Neural cell (in vitro differentiated cells): Measurements from ENCODE around the gene KCND2. TPM values are rescaled to one million over a fixed set of nuclear protein-coding genes. Genes with fewer than 3 reads are reported as not detected.

ENCODE experiments used
- H2AFZ ChIP-seq: fragments of 200-600, 300-800 bp; sonication (generic), shearing (Covaris generic); 2 replicates; pipeline ENCODE4 v1.6.0; 2014; ENCODE audit warnings: low read depth, mild to moderate bottlenecking, antibody characterized with exemption, low read length, moderate library complexity
- H3F3A ChIP-seq: fragments of 200-600 bp; shearing (Covaris generic); 2 replicates; pipeline ENCODE4 v1.6.1; 2016; ENCODE audit warnings: mild to moderate bottlenecking, moderate library complexity, mixed read lengths, antibody characterized with exemption, low read length; ENCODE audit not compliant: insufficient read depth, poor library complexity, severe bottlenecking
- H3K27ac ChIP-seq: fragments of 200-600, 300-800 bp; sonication (generic), shearing (Covaris generic); 2 replicates; pipeline ENCODE4 v1.5.1; 2014; ENCODE audit warnings: mild to moderate bottlenecking, low read length, moderate library complexity
- H3K27me3 ChIP-seq: fragments of 300-800, 200-600 bp; sonication (generic), shearing (Covaris generic); 2 replicates; pipeline ENCODE4 v1.6.0; 2014; ENCODE audit warnings: mild to moderate bottlenecking, low read depth, low read length, moderate library complexity; ENCODE audit not compliant: insufficient read depth
- H3K36me3 ChIP-seq: fragments of 300-800, 200-600 bp; sonication (generic), shearing (Covaris generic); 2 replicates; pipeline ENCODE4 v1.5.1; 2014; ENCODE audit warnings: mild to moderate bottlenecking, antibody characterized with exemption, low read length, moderate library complexity; ENCODE audit not compliant: insufficient read depth
- H3K4me2 ChIP-seq: fragments of 300-800, 200-600 bp; sonication (generic), shearing (Covaris generic); 2 replicates; pipeline ENCODE4 v1.6.0; 2014; ENCODE audit warnings: mild to moderate bottlenecking, low read length
- H3K4me3 ChIP-seq: fragments of 300-800, 200-600 bp; sonication (generic), shearing (Covaris generic); 2 replicates; pipeline ENCODE4 v1.5.1; 2014; ENCODE audit warnings: mild to moderate bottlenecking, low read length, moderate library complexity
- H3K79me2 ChIP-seq: fragments of 200-600 bp; shearing (Covaris generic); replicated peaks from 2 replicates; pipeline ENCODE4 v1.6.0; 2014; ENCODE audit warnings: mild to moderate bottlenecking, low read length, moderate library complexity; ENCODE audit not compliant: insufficient read depth
- H3K9ac ChIP-seq: fragments of 300-800, 200-600 bp; sonication (generic), shearing (Covaris generic); 2 replicates; pipeline ENCODE4 v1.6.1; 2016; ENCODE audit warnings: mild to moderate bottlenecking, low read length, mixed read lengths
- H3K9me2 ChIP-seq: fragments of 200-600 bp; shearing (Covaris generic); 2 replicates; pipeline ENCODE4 v1.6.1; 2016; ENCODE audit warnings: mild to moderate bottlenecking, low read length, mixed read lengths; ENCODE audit not compliant: insufficient read depth
- H3K9me3 ChIP-seq: fragments of 200-600, 300-800 bp; sonication (generic), shearing (Covaris generic); 2 replicates; pipeline ENCODE4 v1.6.1; 2016; ENCODE audit warnings: mild to moderate bottlenecking, mixed run types, low read length, moderate library complexity, mixed read lengths
- H4K20me1 ChIP-seq: fragments of 200-600 bp; shearing (Covaris generic); 2 replicates; pipeline ENCODE4 v1.6.1; 2016; ENCODE audit warnings: mild to moderate bottlenecking, mixed run types; ENCODE audit not compliant: insufficient read depth
- EP300 ChIP-seq: fragments of 450-650 bp; conservative IDR thresholded peaks from 2 replicates; pipeline ENCODE4 v1.6.1; 2014; ENCODE audit warnings: antibody characterized with exemption, mild to moderate bottlenecking, moderate library complexity; ENCODE audit not compliant: poor library complexity, severe bottlenecking
- EZH2 ChIP-seq: fragments of 200-600, 300-800 bp; shearing (Covaris generic), sonication (generic); IDR thresholded peaks from 2 replicates; pipeline ENCODE4 v1.6.1; 2014; ENCODE audit warnings: antibody characterized with exemption, low read length, borderline replicate concordance, mild to moderate bottlenecking; ENCODE audit not compliant: insufficient read depth, poor library complexity, severe bottlenecking
- MXI1 ChIP-seq: fragments of 450-650 bp; conservative IDR thresholded peaks from 2 replicates; pipeline ENCODE4 v1.6.1; 2014; ENCODE audit warnings: antibody characterized with exemption, mild to moderate bottlenecking; ENCODE audit not compliant: poor library complexity, severe bottlenecking
- POLR2AphosphoS5 ChIP-seq: IDR thresholded peaks from 2 replicates; pipeline ENCODE4 v1.6.1; 2012
- RAD21 ChIP-seq: fragments of 450-650 bp; conservative IDR thresholded peaks from 2 replicates; pipeline ENCODE4 v1.6.1; 2014; ENCODE audit warnings: antibody characterized with exemption, mild to moderate bottlenecking, moderate library complexity
- SMC3 ChIP-seq: fragments of 450-650 bp; conservative IDR thresholded peaks from 2 replicates; pipeline ENCODE4 v1.6.1; 2014; ENCODE audit warnings: antibody characterized with exemption, mild to moderate bottlenecking, moderate library complexity; ENCODE audit not compliant: poor library complexity
- TAF1 ChIP-seq: IDR thresholded peaks from 2 replicates; pipeline ENCODE4 v1.6.1; 2012; ENCODE audit warnings: low read depth
- polyA plus RNA-seq: library from polyadenylated mRNA; depleted of rRNA; stranded (reverse); fragments of >200 nt; gene quantifications from 2 replicates; pipeline ENCODE4 v1.2.3, GENCODE V29; 2014
- TF ChIP-seq, protein P1 (sequence below): fragments of 450-650 bp; IDR thresholded peaks from 2 replicates; pipeline ENCODE4 v1.5.1; 2014; ENCODE audit warnings: antibody characterized with exemption, mild to moderate bottlenecking, moderate library complexity; ENCODE audit not compliant: poor library complexity, severe bottlenecking
- TF ChIP-seq, protein P2 (sequence below): IDR thresholded peaks from 2 replicates; pipeline ENCODE4 v1.6.1; 2012; ENCODE audit warnings: borderline replicate concordance

Gene KCND2
- polyA plus RNA-seq, 1 donor from 2014 or later = 11.0 TPM

DNA sequence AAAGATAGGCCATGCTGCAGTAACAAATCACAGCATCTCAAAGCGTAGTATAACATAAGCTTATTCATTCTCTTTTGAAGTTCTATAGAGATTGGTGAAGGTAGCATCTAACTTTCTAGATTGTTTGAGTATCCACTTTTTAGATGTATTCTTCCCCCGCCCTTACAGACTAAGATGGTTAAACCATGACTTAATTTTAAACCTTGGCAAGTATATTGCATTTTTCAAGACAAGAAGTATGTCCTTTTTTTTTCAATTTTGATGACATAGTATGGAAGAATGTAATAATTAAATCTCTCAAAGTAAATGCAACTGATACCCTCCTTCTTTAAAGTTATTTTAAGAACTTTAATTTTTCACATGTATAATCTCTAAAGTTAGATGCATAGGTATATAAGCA, 190.0 kb downstream of the KCND2 start:
- Histone ChIP-seq H3F3A (no peaks in the 10 kb centered on the region), H4K20me1 (no peaks in the 10 kb centered on the region), H3K27me3 (no peaks in the 10 kb centered on the region), H3K9me3 (no peaks in the 10 kb centered on the region), H3K27ac (no peak overlapping the region), H3K79me2 (no peaks in the 10 kb centered on the region), H3K36me3 (no peaks in the 10 kb centered on the region), H3K9ac (no peak overlapping the region), H3K4me2 (no peak overlapping the region), H2AFZ (no peak overlapping the region), H3K9me2 (no peaks in the 10 kb centered on the region), H3K4me3 (no peak overlapping the region)
- TF ChIP-seq POLR2AphosphoS5 (no peak), EZH2 (no peak), MXI1 (no peak), SMC3 (no peak), TAF1 (no peak), RAD21 (no peak), EP300 (no peak)
- TF ChIP-seq, protein P1, sequence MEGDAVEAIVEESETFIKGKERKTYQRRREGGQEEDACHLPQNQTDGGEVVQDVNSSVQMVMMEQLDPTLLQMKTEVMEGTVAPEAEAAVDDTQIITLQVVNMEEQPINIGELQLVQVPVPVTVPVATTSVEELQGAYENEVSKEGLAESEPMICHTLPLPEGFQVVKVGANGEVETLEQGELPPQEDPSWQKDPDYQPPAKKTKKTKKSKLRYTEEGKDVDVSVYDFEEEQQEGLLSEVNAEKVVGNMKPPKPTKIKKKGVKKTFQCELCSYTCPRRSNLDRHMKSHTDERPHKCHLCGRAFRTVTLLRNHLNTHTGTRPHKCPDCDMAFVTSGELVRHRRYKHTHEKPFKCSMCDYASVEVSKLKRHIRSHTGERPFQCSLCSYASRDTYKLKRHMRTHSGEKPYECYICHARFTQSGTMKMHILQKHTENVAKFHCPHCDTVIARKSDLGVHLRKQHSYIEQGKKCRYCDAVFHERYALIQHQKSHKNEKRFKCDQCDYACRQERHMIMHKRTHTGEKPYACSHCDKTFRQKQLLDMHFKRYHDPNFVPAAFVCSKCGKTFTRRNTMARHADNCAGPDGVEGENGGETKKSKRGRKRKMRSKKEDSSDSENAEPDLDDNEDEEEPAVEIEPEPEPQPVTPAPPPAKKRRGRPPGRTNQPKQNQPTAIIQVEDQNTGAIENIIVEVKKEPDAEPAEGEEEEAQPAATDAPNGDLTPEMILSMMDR = no peak
- TF ChIP-seq, protein P2, sequence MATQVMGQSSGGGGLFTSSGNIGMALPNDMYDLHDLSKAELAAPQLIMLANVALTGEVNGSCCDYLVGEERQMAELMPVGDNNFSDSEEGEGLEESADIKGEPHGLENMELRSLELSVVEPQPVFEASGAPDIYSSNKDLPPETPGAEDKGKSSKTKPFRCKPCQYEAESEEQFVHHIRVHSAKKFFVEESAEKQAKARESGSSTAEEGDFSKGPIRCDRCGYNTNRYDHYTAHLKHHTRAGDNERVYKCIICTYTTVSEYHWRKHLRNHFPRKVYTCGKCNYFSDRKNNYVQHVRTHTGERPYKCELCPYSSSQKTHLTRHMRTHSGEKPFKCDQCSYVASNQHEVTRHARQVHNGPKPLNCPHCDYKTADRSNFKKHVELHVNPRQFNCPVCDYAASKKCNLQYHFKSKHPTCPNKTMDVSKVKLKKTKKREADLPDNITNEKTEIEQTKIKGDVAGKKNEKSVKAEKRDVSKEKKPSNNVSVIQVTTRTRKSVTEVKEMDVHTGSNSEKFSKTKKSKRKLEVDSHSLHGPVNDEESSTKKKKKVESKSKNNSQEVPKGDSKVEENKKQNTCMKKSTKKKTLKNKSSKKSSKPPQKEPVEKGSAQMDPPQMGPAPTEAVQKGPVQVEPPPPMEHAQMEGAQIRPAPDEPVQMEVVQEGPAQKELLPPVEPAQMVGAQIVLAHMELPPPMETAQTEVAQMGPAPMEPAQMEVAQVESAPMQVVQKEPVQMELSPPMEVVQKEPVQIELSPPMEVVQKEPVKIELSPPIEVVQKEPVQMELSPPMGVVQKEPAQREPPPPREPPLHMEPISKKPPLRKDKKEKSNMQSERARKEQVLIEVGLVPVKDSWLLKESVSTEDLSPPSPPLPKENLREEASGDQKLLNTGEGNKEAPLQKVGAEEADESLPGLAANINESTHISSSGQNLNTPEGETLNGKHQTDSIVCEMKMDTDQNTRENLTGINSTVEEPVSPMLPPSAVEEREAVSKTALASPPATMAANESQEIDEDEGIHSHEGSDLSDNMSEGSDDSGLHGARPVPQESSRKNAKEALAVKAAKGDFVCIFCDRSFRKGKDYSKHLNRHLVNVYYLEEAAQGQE = no peak

DNA sequence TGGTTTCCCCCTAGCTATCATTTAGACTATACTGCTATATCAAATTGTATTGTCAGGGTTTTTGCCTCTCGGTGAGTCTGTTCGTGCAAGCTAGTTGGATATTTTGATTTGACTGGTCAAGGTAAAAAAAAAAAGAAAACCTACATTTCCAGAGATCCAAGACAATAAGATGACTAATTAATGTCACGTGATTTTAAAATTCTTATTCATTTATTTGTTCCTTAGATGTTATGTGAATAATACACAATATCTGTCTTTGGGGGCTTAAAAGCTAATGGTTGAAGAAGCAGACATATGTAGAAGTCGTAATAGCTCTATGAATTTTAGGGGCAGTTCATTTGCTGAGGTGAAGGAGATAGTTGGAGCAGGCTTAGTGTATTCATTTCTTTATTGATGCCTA, 191.1 kb downstream of the KCND2 start:
- H3K9ac ChIP-seq = no peak overlapping the region
- H3K79me2 ChIP-seq = no peaks in the 10 kb centered on the region
- H3K9me2 ChIP-seq = no peaks in the 10 kb centered on the region
- no peaks in the 10 kb centered on the region for H3F3A ChIP-seq
- no peaks in the 10 kb centered on the region for H3K36me3 ChIP-seq
- H4K20me1 ChIP-seq = no peaks in the 10 kb centered on the region
- no peaks in the 10 kb centered on the region for H3K27me3 ChIP-seq
- no peak overlapping the region for H3K4me2 ChIP-seq
- TF ChIP-seq TAF1 (no peak), RAD21 (no peak), POLR2AphosphoS5 (no peak), EZH2 (no peak), EP300 (no peak), SMC3 (no peak), MXI1 (no peak)
- TF ChIP-seq, protein P2 = no peak
- TF ChIP-seq, protein P1 = no peak
- H2AFZ ChIP-seq = no peak overlapping the region
- no peak overlapping the region for H3K4me3 ChIP-seq
- H3K9me3 ChIP-seq = no peaks in the 10 kb centered on the region
- no peak overlapping the region for H3K27ac ChIP-seq
